ENCODE measurements around the gene HES1.

- TF ChIP-seq EP300 (conservative IDR thresholded peaks at IDR 0.05; ENCODE audit: poor library complexity, severe bottlenecking): no peak
- no peak for TF ChIP-seq CTCF (IDR thresholded peaks at IDR 0.05; ENCODE audit: poor library complexity, severe bottlenecking)
- no peak for TF ChIP-seq REST (IDR thresholded peaks at IDR 0.05; ENCODE audit: borderline replicate concordance)
Measured at GRCh38 chr3:194132465-194133286, 3.3 kb upstream of the HES1 start.

Data from neural cell (in vitro differentiated cells).